HT1080 (cell line): ENCODE measurements around the gene FXYD4. TPM values are rescaled to one million over a fixed set of nuclear protein-coding genes. Genes with fewer than 3 reads are reported as not detected.

Source experiments
- DNase-seq: peaks from one replicate; pipeline ENCODE4 v3.0.0-alpha.2; 2015; ENCODE audit warnings: low read depth
- total RNA-seq: library from RNA; depleted of rRNA; stranded (reverse); fragments of >200 nt; shearing (Covaris generic); gene quantifications from 2 replicates; pipeline ENCODE4 v1.2.3, GENCODE V29; 2014

FXYD4 gene
- total RNA-seq, 1 experiment from 2014 or later, result not detected

- peak; percentile 16 for DNase-seq
Measured at GRCh38 chr10:43395571-43396060, 24.2 kb downstream of the FXYD4 start.

- DNase-seq, result peak; percentile 39
Measured at GRCh38 chr10:43396061-43396927, 24.9 kb downstream of the FXYD4 start.

GRCh38 chr10:43396928-43397624 lies 25.6 kb downstream of the FXYD4 start:
- DNase-seq, result peak; percentile 87

- DNase-seq, result no peak
Measured at GRCh38 chr10:43398939-43399319, 27.5 kb downstream of the FXYD4 start.

GRCh38 chr10:43399320-43400310 lies 28.2 kb downstream of the FXYD4 start:
- DNase-seq, result no peak

- DNase-seq, result no peak
Measured at GRCh38 chr10:43401627-43402026, 30.2 kb downstream of the FXYD4 start.

GRCh38 chr10:43402176-43402575 lies 30.7 kb downstream of the FXYD4 start:
- no peak for DNase-seq

GRCh38 chr10:43402880-43403452 lies 31.5 kb downstream of the FXYD4 start:
- DNase-seq, result no peak

- DNase-seq, result peak; percentile 62
Measured at GRCh38 chr10:43403911-43404703, 32.7 kb downstream of the FXYD4 start.

GRCh38 chr10:43404704-43405084 lies 33.3 kb downstream of the FXYD4 start:
- no peak for DNase-seq

GRCh38 chr10:43407148-43407575 lies 35.7 kb downstream of the FXYD4 start:
- no peak for DNase-seq

GRCh38 chr10:43407576-43408330 lies 36.3 kb downstream of the FXYD4 start:
- DNase-seq, result peak; percentile 81

- DNase-seq, result no peak
Measured at GRCh38 chr10:43408331-43408709, 36.9 kb downstream of the FXYD4 start.

GRCh38 chr10:43408710-43409384 lies 37.4 kb downstream of the FXYD4 start, which contains the start of gene HNRNPF:
Gene HNRNPF (minus strand): TSS chr10:43409186. CDS start chr10:43387884, 21,302 bp downstream.
- DNase-seq, result peak; percentile 94

- no peak for DNase-seq
Measured at GRCh38 chr10:43409385-43410109, 38.1 kb downstream of the FXYD4 start.

- no peak for DNase-seq
Measured at GRCh38 chr10:43410345-43410744, 38.9 kb downstream of the FXYD4 start.

GRCh38 chr10:43411536-43411935 lies 40.1 kb downstream of the FXYD4 start:
- no peak for DNase-seq

GRCh38 chr10:43415544-43415943 lies 44.1 kb downstream of the FXYD4 start:
- no peak for DNase-seq
